OCI-LY1 (cell line): ENCODE measurements around the gene ANKRD34B.
"Not testable (repeated sequence)": the region's sequence is repeated elsewhere in the genome, so short reads cannot be mapped to it uniquely, and the experiment has no call there.

Experiments used
- H2AFZ ChIP-seq: fragments of 200-600 bp; sonication (generic), shearing (Covaris generic); 2 replicates; pipeline ENCODE4 v1.6.0; 2014; ENCODE audit warnings: antibody characterized with exemption, mild to moderate bottlenecking, low read length
- H3F3A ChIP-seq: fragments of 200-600 bp; sonication (generic), shearing (Covaris generic); 2 replicates; pipeline ENCODE4 v1.6.0; 2014; ENCODE audit warnings: mild to moderate bottlenecking, antibody characterized with exemption, low read length, moderate library complexity; ENCODE audit not compliant: insufficient read depth
- H3K27ac ChIP-seq: fragments of 200-600 bp; sonication (generic); 2 replicates; pipeline ENCODE4 v1.5.1; 2014; ENCODE audit warnings: low read length, mixed run types, mild to moderate bottlenecking, low read depth; ENCODE audit not compliant: poor library complexity, severe bottlenecking
- H3K27me3 ChIP-seq: fragments of 200-600 bp; sonication (generic); 2 replicates; pipeline ENCODE4 v1.6.0; 2014; ENCODE audit warnings: antibody characterized with exemption, mild to moderate bottlenecking, low read length, moderate library complexity; ENCODE audit not compliant: insufficient read depth
- H3K36me3 ChIP-seq: fragments of 200-600 bp; sonication (generic); 2 replicates; pipeline ENCODE4 v1.6.1; 2014; ENCODE audit warnings: mild to moderate bottlenecking, antibody characterized with exemption, low read length, moderate library complexity, mixed read lengths; ENCODE audit not compliant: insufficient read depth
- H3K4me1 ChIP-seq: fragments of 200-600 bp; sonication (generic); 2 replicates; pipeline ENCODE4 v1.5.1; 2014; ENCODE audit warnings: mild to moderate bottlenecking, low read length, moderate library complexity; ENCODE audit not compliant: insufficient read depth, severe bottlenecking
- H3K4me2 ChIP-seq: fragments of 200-600 bp; sonication (generic), shearing (Covaris generic); 2 replicates; pipeline ENCODE4 v1.6.1; 2014; ENCODE audit warnings: low read length
- H3K4me3 ChIP-seq: fragments of 200-600 bp; sonication (generic); 2 replicates; pipeline ENCODE4 v1.5.1; 2014; ENCODE audit warnings: low read length, low read depth, mild to moderate bottlenecking, mixed read lengths; ENCODE audit not compliant: poor library complexity, severe bottlenecking
- H3K79me2 ChIP-seq: fragments of 200-600 bp; shearing (Covaris generic); 2 replicates; pipeline ENCODE4 v1.6.1; 2016; ENCODE audit warnings: mixed run types, low read length, mixed read lengths; ENCODE audit not compliant: insufficient read depth
- H3K9ac ChIP-seq: fragments of 200-600 bp; sonication (generic), shearing (Covaris generic); 2 replicates; pipeline ENCODE4 v1.6.1; 2014; ENCODE audit warnings: mild to moderate bottlenecking, low read length, mixed read lengths
- H3K9me2 ChIP-seq: fragments of 200-600 bp; sonication (generic), shearing (Covaris generic); 2 replicates; pipeline ENCODE4 v1.6.1; 2014; ENCODE audit warnings: low read depth, mild to moderate bottlenecking, low read length, mixed read lengths
- H3K9me3 ChIP-seq: fragments of 200-600 bp; shearing (Covaris generic); 2 replicates; pipeline ENCODE4 v1.6.1; 2014; ENCODE audit warnings: low read length, mixed read lengths
- H4K20me1 ChIP-seq: fragments of 200-600 bp; sonication (generic), shearing (Covaris generic); 2 replicates; pipeline ENCODE4 v1.6.0; 2016; ENCODE audit warnings: mild to moderate bottlenecking, low read length; ENCODE audit not compliant: insufficient read depth
- CTCF ChIP-seq: fragments of 200-600 bp; sonication (generic), shearing (Covaris generic); IDR thresholded peaks from 2 replicates; pipeline ENCODE4 v1.5.1; 2017; ENCODE audit warnings: mild to moderate bottlenecking, antibody characterized with exemption, low read length, moderate library complexity, mixed read lengths
- EZH2 ChIP-seq: fragments of 200-600 bp; sonication (generic), shearing (Covaris generic); IDR thresholded peaks from 2 replicates; pipeline ENCODE4 v1.8.0; 2017; ENCODE audit warnings: borderline replicate concordance, mixed run types, mild to moderate bottlenecking, antibody characterized with exemption, low read length, moderate library complexity, mixed read lengths

ANKRD34B gene

DNA sequence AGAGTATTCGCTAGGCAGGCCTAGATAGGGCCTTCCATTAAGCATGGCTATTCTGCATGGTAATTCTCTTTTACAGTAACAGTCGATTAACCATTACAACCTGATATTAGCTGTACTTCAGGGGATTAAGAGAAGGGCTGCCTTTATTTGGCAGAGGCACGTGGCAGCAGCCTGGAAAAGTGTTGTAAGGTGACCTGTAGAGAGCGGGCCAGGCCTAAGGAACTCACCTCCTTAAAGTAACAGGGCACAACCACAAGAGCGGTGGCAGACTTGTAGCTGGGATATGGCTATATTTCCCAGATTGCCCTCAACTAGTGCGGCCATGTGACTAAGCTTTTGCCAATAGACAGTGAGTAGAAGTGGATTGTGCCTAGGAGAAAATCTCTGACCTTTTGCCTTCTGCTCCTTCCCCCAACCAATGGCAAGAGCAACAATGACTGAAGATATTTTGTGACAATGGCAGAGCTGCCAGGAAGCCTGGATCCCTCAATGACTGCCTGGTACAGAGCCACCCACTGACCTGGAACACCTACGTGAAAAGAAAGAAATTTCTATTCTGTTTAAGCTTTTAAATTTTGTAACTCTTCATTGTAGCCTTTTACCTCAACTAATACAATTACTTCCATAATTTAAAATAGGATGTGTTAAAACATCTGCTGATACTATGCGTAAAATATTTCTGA, 18.9 kb upstream of the ANKRD34B start:
- Histone ChIP-seq H3K27me3 (peaks cover 5% of the 10 kb centered on the region; the same call in 1 of the 2 replicates), H3K4me2 (no peak overlapping the region), H3K9me3 (no peaks in the 10 kb centered on the region), H3K36me3 (no peaks in the 10 kb centered on the region), H4K20me1 (no peaks in the 10 kb centered on the region), H3K4me1 (no peaks in the 10 kb centered on the region), H3K9me2 (no peaks in the 10 kb centered on the region), H2AFZ (no peak overlapping the region), H3K27ac (no peak overlapping the region), H3F3A (no peaks in the 10 kb centered on the region), H3K4me3 (no peak overlapping the region), H3K9ac (no peak overlapping the region), H3K79me2 (no peaks in the 10 kb centered on the region)
- TF ChIP-seq CTCF (no peak), EZH2 (no peak)

- no peak overlapping the region for H3K9ac ChIP-seq
- H2AFZ ChIP-seq, result no peak overlapping the region
- no peaks in the 10 kb centered on the region for H3K9me2 ChIP-seq
- H3K27ac ChIP-seq, result no peak overlapping the region
- H3K79me2 ChIP-seq, result no peaks in the 10 kb centered on the region
- no peaks in the 10 kb centered on the region for H3K9me3 ChIP-seq
- no peaks in the 10 kb centered on the region for H4K20me1 ChIP-seq
- H3F3A ChIP-seq, result no peaks in the 10 kb centered on the region
- H3K4me1 ChIP-seq, result no peaks in the 10 kb centered on the region
- H3K27me3 ChIP-seq, result peaks cover 5% of the 10 kb centered on the region; the same call in 1 of the 2 replicates
- H3K4me3 ChIP-seq, result no peak overlapping the region
- TF ChIP-seq CTCF (no peak), EZH2 (no peak)
- H3K4me2 ChIP-seq, result no peak overlapping the region
- H3K36me3 ChIP-seq, result no peaks in the 10 kb centered on the region
Observed at GRCh38 chr5:80584770-80585169, 14.7 kb upstream of the ANKRD34B start.

- not testable (repeated sequence) for H3K9ac ChIP-seq, H3K9me2 ChIP-seq, H3K4me3 ChIP-seq, H3K27ac ChIP-seq, H3K79me2 ChIP-seq, H3K4me2 ChIP-seq, H3K4me1 ChIP-seq, H3K36me3 ChIP-seq, H2AFZ ChIP-seq, H4K20me1 ChIP-seq, H3K9me3 ChIP-seq, H3K27me3 ChIP-seq, H3F3A ChIP-seq
Observed at GRCh38 chr5:80580291-80580690, 10.2 kb upstream of the ANKRD34B start.

GRCh38 chr5:80579050-80579449, 9.0 kb upstream of the ANKRD34B start:
- Histone ChIP-seq H3K27me3 (0 out of 2 replicates have a peak, but pooled peaks cover 3% of the 10 kb centered on the region), H3K9ac (no peak overlapping the region), H3K79me2 (no peaks in the 10 kb centered on the region)

More at GRCh38 chr5:80579050-80579449, 9.0 kb upstream of the ANKRD34B start:
- Histone ChIP-seq H4K20me1 (no peaks in the 10 kb centered on the region), H2AFZ (no peak overlapping the region), H3K4me2 (no peak overlapping the region), H3K9me2 (no peaks in the 10 kb centered on the region), H3K36me3 (no peaks in the 10 kb centered on the region), H3F3A (no peaks in the 10 kb centered on the region), H3K4me1 (no peaks in the 10 kb centered on the region), H3K4me3 (no peak overlapping the region), H3K27ac (no peak overlapping the region), H3K9me3 (no peaks in the 10 kb centered on the region)
- TF ChIP-seq EZH2, result no peak
- TF ChIP-seq CTCF, result no peak
